ENCODE data around the gene DNAH2. TPM values are rescaled to one million over a fixed set of nuclear protein-coding genes. Genes with fewer than 3 reads are reported as not detected.
"Not testable (repeated sequence)": the region's sequence is repeated elsewhere in the genome, so short reads cannot be mapped to it uniquely, and the experiment has no call there.

The DNAH2 gene
- polyA plus RNA-seq, 1 donor = 4.3 TPM

- DNase-seq (ENCODE audit: low read depth) = no peak
Observed at GRCh38 chr17:7774055-7774521, 56.5 kb downstream of the DNAH2 start.

- no peak for DNase-seq (ENCODE audit: low read depth)
Observed at GRCh38 chr17:7775051-7775450, 57.5 kb downstream of the DNAH2 start.

GRCh38 chr17:7777017-7777416 is 59.5 kb downstream of the DNAH2 start:
- DNase-seq (ENCODE audit: low read depth) = no peak

- DNase-seq (ENCODE audit: low read depth) = no peak
Observed at GRCh38 chr17:7780736-7781135, 63.2 kb downstream of the DNAH2 start.

GRCh38 chr17:7781429-7781828 is 63.9 kb downstream of the DNAH2 start:
- no peak for DNase-seq (ENCODE audit: low read depth)

- DNase-seq (ENCODE audit: low read depth) = no peak
Observed at GRCh38 chr17:7782240-7782639, 64.7 kb downstream of the DNAH2 start.

- DNase-seq (ENCODE audit: low read depth) = no peak
Observed at GRCh38 chr17:7786866-7787265, 69.3 kb downstream of the DNAH2 start.

GRCh38 chr17:7789131-7789530 is 71.6 kb downstream of the DNAH2 start:
- DNase-seq (ENCODE audit: low read depth) = no peak

GRCh38 chr17:7790150-7790549 is 72.6 kb downstream of the DNAH2 start:
- DNase-seq (ENCODE audit: low read depth) = no peak

- no peak for DNase-seq (ENCODE audit: low read depth)
Observed at GRCh38 chr17:7792611-7793010, 75.1 kb downstream of the DNAH2 start.

- DNase-seq (ENCODE audit: low read depth) = no peak
Observed at GRCh38 chr17:7794075-7794663, 76.6 kb downstream of the DNAH2 start.

- DNase-seq (ENCODE audit: low read depth) = no peak
Observed at GRCh38 chr17:7797976-7798375, 80.4 kb downstream of the DNAH2 start.

- no peak for DNase-seq (ENCODE audit: low read depth)
Observed at GRCh38 chr17:7798839-7799238, 81.3 kb downstream of the DNAH2 start.

- DNase-seq (ENCODE audit: low read depth) = no peak
Observed at GRCh38 chr17:7803981-7804380, 86.4 kb downstream of the DNAH2 start.

- DNase-seq (ENCODE audit: low read depth) = no peak
Observed at GRCh38 chr17:7806587-7806986, 89.0 kb downstream of the DNAH2 start.

- no peak for DNase-seq (ENCODE audit: low read depth)
Observed at GRCh38 chr17:7807206-7807605, 89.7 kb downstream of the DNAH2 start.

- DNase-seq (ENCODE audit: low read depth) = no peak
Observed at GRCh38 chr17:7809086-7809790, 91.7 kb downstream of the DNAH2 start.

- not testable (repeated sequence) for DNase-seq (ENCODE audit: low read depth)
Observed at GRCh38 chr17:7809791-7810343, 92.3 kb downstream of the DNAH2 start.

- DNase-seq (ENCODE audit: low read depth) = no peak
Observed at GRCh38 chr17:7811251-7811650, 93.7 kb downstream of the DNAH2 start.

- no peak for DNase-seq (ENCODE audit: low read depth)
Observed at GRCh38 chr17:7814969-7815368, 97.4 kb downstream of the DNAH2 start.

- DNase-seq (ENCODE audit: low read depth) = no peak
Observed at GRCh38 chr17:7816926-7817642, 99.5 kb downstream of the DNAH2 start.

- DNase-seq (ENCODE audit: low read depth) = no peak
Observed at GRCh38 chr17:7817643-7817964, 100.1 kb downstream of the DNAH2 start.

GRCh38 chr17:7818026-7818425 is 100.5 kb downstream of the DNAH2 start:
- no peak for DNase-seq (ENCODE audit: low read depth)

Data from forelimb muscle (tissue), 1 donor.